OCI-LY7 (cell line): ENCODE measurements around the gene PI4K2A. TPM values are rescaled to one million over a fixed set of nuclear protein-coding genes. Genes with fewer than 3 reads are reported as not detected.

Experiments used
- BruUV-seq: library from RNA; stranded (reverse); fragments of 400-500 nt; replicated peaks from 2 replicates; lab custom pipeline; 2021; lab: Mats Ljungman, UMichigan
- CTCF ChIA-PET: fragments of 300-600 bp; sonication (Branson Sonifier 250); formaldehyde crosslinking; loops from one replicate; lab custom pipeline; 2022; ENCODE audit warnings: antibody characterized with exemption; ENCODE audit not compliant: unreplicated experiment; lab: Charles Lee
- POLR2A ChIA-PET: fragments of 300-600 bp; sonication (Branson Sonifier 250); formaldehyde crosslinking; loops from one replicate; lab custom pipeline; 2022; ENCODE audit warnings: antibody characterized with exemption; lab: Charles Lee
- DNase-seq: peaks from one replicate; pipeline ENCODE4 v3.0.0-alpha.2; 2015; ENCODE audit warnings: low spot score
- H2AFZ ChIP-seq: fragments of 200-600 bp; sonication (generic), shearing (Covaris generic); 2 replicates; pipeline ENCODE4 v1.6.1; 2014; ENCODE audit warnings: mild to moderate bottlenecking, antibody characterized with exemption, low read length, moderate library complexity
- H3K27ac ChIP-seq: fragments of 200-600 bp; sonication (generic); 2 replicates; pipeline ENCODE4 v1.5.1; 2014; ENCODE audit warnings: mixed run types, low read depth, mild to moderate bottlenecking, moderate library complexity, low read length, inconsistent platforms; ENCODE audit not compliant: poor library complexity, severe bottlenecking
- H3K36me3 ChIP-seq: fragments of 200-600 bp; sonication (generic); 2 replicates; pipeline ENCODE4 v1.6.1; 2014; ENCODE audit warnings: mild to moderate bottlenecking, antibody characterized with exemption, low read length, moderate library complexity, mixed read lengths; ENCODE audit not compliant: insufficient read depth
- H3K4me1 ChIP-seq: fragments of 200-600 bp; sonication (generic); 2 replicates; pipeline ENCODE4 v1.5.1; 2014; ENCODE audit warnings: mild to moderate bottlenecking, low read length; ENCODE audit not compliant: insufficient read depth, poor library complexity, severe bottlenecking
- H3K4me2 ChIP-seq: fragments of 200-600 bp; sonication (generic); 2 replicates; pipeline ENCODE4 v1.6.1; 2014; ENCODE audit warnings: mild to moderate bottlenecking, low read length
- H3K4me3 ChIP-seq: fragments of 200-600 bp; sonication (generic); 2 replicates; pipeline ENCODE4 v1.5.1; 2014; ENCODE audit warnings: mild to moderate bottlenecking, low read depth, low read length; ENCODE audit not compliant: poor library complexity, severe bottlenecking
- H3K79me2 ChIP-seq: fragments of 200-600 bp; sonication (generic); 2 replicates; pipeline ENCODE4 v1.6.1; 2016; ENCODE audit warnings: low read depth, mild to moderate bottlenecking, low read length, moderate library complexity, mixed read lengths; ENCODE audit not compliant: insufficient read depth
- H3K9me2 ChIP-seq: fragments of 200-600 bp; sonication (generic); 2 replicates; pipeline ENCODE4 v1.6.1; 2016; ENCODE audit warnings: mild to moderate bottlenecking, low read length, mixed read lengths; ENCODE audit not compliant: insufficient read depth
- H3K9me3 ChIP-seq: fragments of 200-600 bp; sonication (generic); 2 replicates; pipeline ENCODE4 v1.6.1; 2014; ENCODE audit warnings: mild to moderate bottlenecking, mixed run types, low read length, mixed read lengths
- H4K20me1 ChIP-seq: fragments of 200-600 bp; sonication (generic); 2 replicates; pipeline ENCODE4 v1.6.1; 2014; ENCODE audit warnings: mild to moderate bottlenecking, antibody characterized with exemption, low read length, moderate library complexity, mixed read lengths; ENCODE audit not compliant: insufficient read depth
- EZH2phosphoT487 ChIP-seq: fragments of 200-600 bp; sonication (generic); IDR thresholded peaks from 2 replicates; pipeline ENCODE4 v1.6.1; 2018; ENCODE audit warnings: low read depth, borderline replicate concordance, mild to moderate bottlenecking, mixed run types, antibody characterized with exemption, low read length, moderate library complexity, mixed read lengths
- intact Hi-C: fragments of 100-400 bp; cut with micrococcal nuclease; formaldehyde crosslinking; loops from one replicate; pipeline ENCODE4 v1.10.0; 2022; ENCODE audit not compliant: unreplicated experiment
- total RNA-seq, 2 experiments: library from RNA; depleted of rRNA in 1 of 2; stranded (reverse); fragments of >200 nt in 1 of 2; shearing (Covaris generic) in 1 of 2; gene quantifications; 2 replicates each; pipeline ENCODE4 v1.2.3, GENCODE V29; 2014 to 2022
- TF ChIP-seq, protein P1 (sequence below): fragments of 200-600 bp; sonication (generic); conservative IDR thresholded peaks from 2 replicates; pipeline ENCODE4 v1.5.1; 2014; ENCODE audit warnings: mild to moderate bottlenecking, antibody characterized with exemption, low read length, moderate library complexity, mixed read lengths

The PI4K2A gene
- total RNA-seq, 2 experiments from 2014 or later = 9.2 to 12.7 TPM

DNA sequence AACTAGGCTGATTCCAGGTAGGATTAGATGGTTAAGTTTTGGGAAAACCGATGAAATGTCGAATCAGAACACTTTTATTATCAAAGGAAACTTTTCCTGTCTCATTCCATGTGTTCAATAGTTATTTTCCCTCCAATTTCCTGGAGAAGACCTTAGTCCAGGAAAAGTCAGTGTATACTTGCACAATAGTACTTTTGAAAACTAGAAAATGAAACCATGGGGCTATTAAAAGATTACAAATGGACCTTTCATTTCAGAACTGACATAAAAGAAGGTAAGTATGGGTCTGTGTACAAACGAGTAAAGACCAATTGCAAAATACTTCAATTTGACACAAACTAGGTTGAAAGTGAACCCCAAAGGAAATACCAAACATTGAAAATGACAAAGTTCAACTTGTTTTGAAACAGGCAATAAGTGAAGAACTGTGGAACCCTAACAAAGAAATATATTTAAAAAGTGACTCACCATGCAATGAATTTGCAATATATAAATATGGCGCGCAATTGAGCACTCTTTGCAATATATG is 44.5 kb downstream of the PI4K2A start:
- Histone ChIP-seq H3K4me3 (no peak overlapping the region), H3K79me2 (no peaks in the 10 kb centered on the region), H2AFZ (no peak overlapping the region), H4K20me1 (no peaks in the 10 kb centered on the region), H3K9me3 (no peaks in the 10 kb centered on the region), H3K4me2 (no peak overlapping the region), H3K36me3 (no peaks in the 10 kb centered on the region), H3K9me2 (no peaks in the 10 kb centered on the region), H3K4me1 (peaks cover 17% of the 10 kb centered on the region), H3K27ac (no peak overlapping the region)
- intact Hi-C loops = loop anchor here (10.0 kb wide), 1 partner anchor 180 kb away; no protein-coding TSS in a partner anchor
- no TSS peak for BruUV-seq
- TF ChIP-seq EZH2phosphoT487 = no peak
- CTCF ChIA-PET = no interaction called here
- no peak for DNase-seq
- POLR2A ChIA-PET = interaction anchor here (0.8 kb wide), 1 partner anchor 45 kb away, joined by 3 read pairs; no protein-coding TSS in a partner anchor

DNA sequence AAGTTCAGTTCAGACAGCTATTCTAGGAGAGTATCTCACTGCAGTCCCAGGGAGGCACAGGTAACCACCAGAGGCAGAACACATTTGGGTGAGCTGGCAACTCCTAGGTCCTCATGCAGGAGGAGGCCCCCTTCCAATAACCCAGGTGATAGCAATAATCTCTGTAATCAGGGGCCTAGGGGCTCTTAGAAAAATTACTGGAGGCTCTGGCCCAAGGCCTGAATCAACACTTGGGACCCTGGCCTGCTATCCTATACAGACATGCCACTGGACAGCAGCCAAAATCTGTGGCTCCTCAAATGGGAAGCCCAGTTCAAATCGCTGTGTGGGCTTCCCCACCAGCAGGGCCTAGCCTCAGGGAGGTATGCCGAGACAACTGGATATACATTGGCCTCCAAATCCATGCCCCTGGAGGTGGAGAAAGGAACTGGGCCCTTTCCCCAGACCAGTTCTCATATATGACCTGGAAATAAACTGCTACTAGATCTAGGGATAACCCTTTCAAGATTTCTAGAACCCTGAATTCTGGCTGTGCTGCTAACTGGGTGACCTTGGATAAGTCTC is 45.0 kb downstream of the PI4K2A start:
- intact Hi-C loops = loop anchor here (10.0 kb wide), 1 partner anchor 179 kb away; no protein-coding TSS in a partner anchor
- H3K27ac ChIP-seq = no peak overlapping the region
- no peak overlapping the region for H2AFZ ChIP-seq
- ChIA-PET CTCF (interaction anchor here (0.7 to 2.2 kb wide), 5 partner anchors 8 to 51 kb away, joined by 3 to 12 read pairs (median 5); partner anchors contain the start of gene ZFYVE27), POLR2A (interaction anchor here (0.6 kb wide), 1 partner anchor 280 kb away, joined by 3 read pairs; no protein-coding TSS in a partner anchor)
- TF ChIP-seq, protein P1, sequence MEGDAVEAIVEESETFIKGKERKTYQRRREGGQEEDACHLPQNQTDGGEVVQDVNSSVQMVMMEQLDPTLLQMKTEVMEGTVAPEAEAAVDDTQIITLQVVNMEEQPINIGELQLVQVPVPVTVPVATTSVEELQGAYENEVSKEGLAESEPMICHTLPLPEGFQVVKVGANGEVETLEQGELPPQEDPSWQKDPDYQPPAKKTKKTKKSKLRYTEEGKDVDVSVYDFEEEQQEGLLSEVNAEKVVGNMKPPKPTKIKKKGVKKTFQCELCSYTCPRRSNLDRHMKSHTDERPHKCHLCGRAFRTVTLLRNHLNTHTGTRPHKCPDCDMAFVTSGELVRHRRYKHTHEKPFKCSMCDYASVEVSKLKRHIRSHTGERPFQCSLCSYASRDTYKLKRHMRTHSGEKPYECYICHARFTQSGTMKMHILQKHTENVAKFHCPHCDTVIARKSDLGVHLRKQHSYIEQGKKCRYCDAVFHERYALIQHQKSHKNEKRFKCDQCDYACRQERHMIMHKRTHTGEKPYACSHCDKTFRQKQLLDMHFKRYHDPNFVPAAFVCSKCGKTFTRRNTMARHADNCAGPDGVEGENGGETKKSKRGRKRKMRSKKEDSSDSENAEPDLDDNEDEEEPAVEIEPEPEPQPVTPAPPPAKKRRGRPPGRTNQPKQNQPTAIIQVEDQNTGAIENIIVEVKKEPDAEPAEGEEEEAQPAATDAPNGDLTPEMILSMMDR = no peak
- no peak for TF ChIP-seq EZH2phosphoT487
- H4K20me1 ChIP-seq = no peaks in the 10 kb centered on the region
- H3K9me2 ChIP-seq = no peaks in the 10 kb centered on the region
- H3K9me3 ChIP-seq = no peaks in the 10 kb centered on the region
- no peaks in the 10 kb centered on the region for H3K36me3 ChIP-seq
- peaks cover 17% of the 10 kb centered on the region for H3K4me1 ChIP-seq
- no peak for DNase-seq
- H3K4me2 ChIP-seq = no peak overlapping the region
- H3K4me3 ChIP-seq = no peak overlapping the region
- no TSS peak for BruUV-seq
- H3K79me2 ChIP-seq = no peaks in the 10 kb centered on the region

DNA sequence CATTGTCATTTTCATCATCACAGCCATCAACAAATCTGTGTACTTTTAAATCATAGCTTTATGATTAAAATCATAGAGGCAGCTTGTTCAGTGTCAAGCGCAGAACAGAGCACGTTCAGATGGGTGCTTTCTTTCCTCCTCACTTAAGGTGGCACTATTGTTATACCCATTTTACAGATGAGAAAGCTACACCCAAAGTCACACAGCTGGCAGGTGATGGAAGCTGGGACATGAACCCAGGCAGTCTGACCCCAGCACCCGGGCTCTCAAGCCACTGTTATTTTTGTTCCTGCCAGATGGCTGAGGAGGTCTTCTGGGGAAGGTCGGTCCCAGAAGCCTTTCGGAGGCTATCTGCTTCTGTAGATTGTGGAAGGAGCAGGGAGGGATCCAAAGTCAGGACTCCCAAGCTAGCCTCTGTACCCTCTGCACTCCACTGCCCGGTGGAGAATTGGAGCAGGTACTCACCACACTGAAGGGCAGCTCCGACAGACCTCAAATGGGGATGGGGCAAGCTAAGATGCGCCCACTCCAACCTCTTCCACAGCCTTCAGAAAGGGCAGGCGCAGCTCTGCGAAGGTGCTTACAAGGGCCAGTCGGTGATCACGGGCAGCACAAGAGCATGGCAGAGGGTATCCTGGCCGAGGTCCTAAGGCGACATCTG is 46.0 kb downstream of the PI4K2A start:
- peak overlapping the region; percentile 78 for H3K4me2 ChIP-seq
- intact Hi-C loops = loop anchor here (2.0 to 10.0 kb wide), 2 partner anchors 44 to 178 kb away; no protein-coding TSS in a partner anchor
- H2AFZ ChIP-seq = peak overlapping the region; percentile 97
- peaks cover 17% of the 10 kb centered on the region for H3K4me1 ChIP-seq
- H3K79me2 ChIP-seq = no peaks in the 10 kb centered on the region
- no peaks in the 10 kb centered on the region for H3K9me2 ChIP-seq
- peak overlapping the region; percentile 70 for H3K4me3 ChIP-seq
- DNase-seq = peak; percentile 54
- CTCF ChIA-PET = interaction anchor here (0.7 to 2.2 kb wide), 5 partner anchors 9 to 50 kb away, joined by 3 to 12 read pairs (median 5); partner anchors contain the start of gene ZFYVE27
- TF ChIP-seq, protein P1 = peak; percentile 62
- TF ChIP-seq EZH2phosphoT487 = no peak
- BruUV-seq = no TSS peak
- POLR2A ChIA-PET = interaction anchor here (0.6 to 1.9 kb wide), 11 partner anchors 8 to 452 kb away, joined by 3 to 18 read pairs (median 3); partner anchors contain the start of gene ZFYVE27
- H3K36me3 ChIP-seq = no peaks in the 10 kb centered on the region
- no peaks in the 10 kb centered on the region for H3K9me3 ChIP-seq
- no peak overlapping the region for H3K27ac ChIP-seq
- no peaks in the 10 kb centered on the region for H4K20me1 ChIP-seq
